Measurements from ENCODE around the gene LGR5. TPM values are rescaled to one million over a fixed set of nuclear protein-coding genes. Genes with fewer than 3 reads are reported as not detected.

Gene LGR5
- total and polyA plus RNA-seq, 10 of the 15 experiments (the other 5 are each of a cell fraction or from before 2014, with no cell fraction given), result 2.1 TPM; not detected in 9

DNA sequence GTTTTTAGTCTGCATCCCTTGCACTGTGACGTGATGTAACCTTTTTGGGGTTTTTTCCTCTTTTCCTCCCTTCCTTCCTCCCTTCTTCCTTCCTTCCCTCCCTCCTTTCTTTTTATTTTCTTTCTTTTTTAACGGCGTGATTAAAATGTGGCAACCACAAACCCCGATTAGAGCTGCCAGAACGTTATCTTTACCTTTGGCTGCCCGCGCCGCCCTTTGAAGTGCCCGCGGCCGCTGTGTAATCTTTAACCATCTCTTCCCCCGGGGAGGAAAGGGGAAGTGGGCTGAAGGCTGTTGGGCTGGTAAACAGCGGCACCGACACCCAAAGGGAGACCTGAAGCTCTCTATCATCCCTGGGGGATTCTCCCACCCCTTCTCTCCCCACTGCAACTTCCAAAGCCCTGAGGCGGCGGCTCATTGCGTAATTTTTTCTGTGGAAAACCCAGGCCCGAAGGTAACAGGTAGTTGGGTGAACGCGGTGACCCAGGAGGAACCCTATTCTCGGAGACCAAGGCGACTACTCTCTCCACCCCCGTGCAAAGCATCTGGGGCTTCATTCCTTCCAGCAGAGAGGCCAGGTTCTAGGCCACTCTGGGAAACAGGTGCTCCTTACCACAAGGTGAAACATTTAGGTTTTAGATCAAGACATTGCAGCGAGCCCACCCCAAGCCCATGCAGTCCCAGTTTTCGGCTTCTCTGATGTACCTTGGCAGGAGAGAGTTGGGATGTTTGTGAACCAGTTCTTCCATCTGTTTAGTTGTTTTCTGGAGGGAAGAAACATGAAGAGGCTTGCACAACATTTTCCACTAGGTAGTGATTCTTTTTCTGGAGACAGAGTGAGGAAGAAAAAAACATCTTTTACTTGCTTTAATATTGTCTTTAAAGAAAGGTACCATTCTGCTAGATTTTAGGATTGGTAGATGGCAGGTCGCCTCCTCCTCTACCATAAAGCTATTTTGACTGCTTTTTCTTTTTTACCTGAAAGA is 1.5 kb downstream of the LGR5 start:
- ChIA-PET POLR2A (interaction anchor here (0.7 kb wide), 1 partner anchor 154 kb away, joined by 3 read pairs; no protein-coding TSS in a partner anchor), SMC1A (ENCODE audit: uncharacterized antibody, unreplicated experiment) (interaction anchor here (0.6 kb wide), 2 partner anchors 31 to 1657 kb away, joined by 3 to 4 read pairs; no protein-coding TSS in a partner anchor), CTCF (interaction anchor here (0.8 to 1.0 kb wide), 2 partner anchors 38 to 196 kb away, joined by 3 read pairs; no protein-coding TSS in a partner anchor), RAD21 (ENCODE audit: unreplicated experiment) (no interaction called here)
- WGBS (ENCODE audit: insufficient coverage, insufficient replicate concordance, low lambda C conversion rate, missing lambda C conversion rate), result 11% methylated on average over 26 of the region's 26 CpGs
- Histone ChIP-seq H3K36me3 (ENCODE audit: control insufficient read depth in 2 of 2, insufficient read depth in 2 of 2, low read length in 1 of 2) (no peaks in the 10 kb centered on the region), H3K4me3 (no peak overlapping the region), H4K20me1 (ENCODE audit: control insufficient read depth, insufficient read depth) (no peaks in the 10 kb centered on the region), H3K27ac (ENCODE audit: control insufficient read depth, insufficient read depth) (no peak overlapping the region), H3K4me1 (ENCODE audit: control insufficient read depth, insufficient read depth, low read length) (no peaks in the 10 kb centered on the region), H3K79me2 (ENCODE audit: control insufficient read depth, insufficient read depth, low read length) (no peaks in the 10 kb centered on the region), H2AFZ (ENCODE audit: control insufficient read depth, low read depth, low read length) (no peak overlapping the region), H3K4me2 (ENCODE audit: control insufficient read depth, insufficient read depth) (no peak overlapping the region), H3K27me3 (replicated peaks in 1 of 2; ENCODE audit: control insufficient read depth in 2 of 2, insufficient read depth in 2 of 2, low read length in 1 of 2) (peaks cover 10 to 12% of the 10 kb centered on the region in 2 experiments), H3K9ac (ENCODE audit: control insufficient read depth, insufficient read depth, low read length) (no peak overlapping the region), H3K9me3 (replicated peaks; ENCODE audit: control insufficient read depth, insufficient read depth, low read length) (peaks cover 4% of the 10 kb centered on the region; the same call in 1 of the 3 replicates)
- intact Hi-C loops (cut with micrococcal nuclease; ENCODE audit: unreplicated experiment) (no loop called here), in situ Hi-C loops (cut with MboI) (no loop called here)
- BruUV-seq (replicated peaks), result no TSS peak
- ATAC-seq (peak; percentile 84), DNase-seq (ENCODE audit: low read depth, low spot score) (no peak), FAIRE-seq (no peak)
- TF ChIP-seq MEF2B (IDR thresholded peaks at IDR 0.05; ENCODE audit: partially characterized antibody, poor library complexity, severe bottlenecking), result peak; percentile 14
- TF ChIP-seq MYC (IDR thresholded peaks at IDR 0.05; ENCODE audit: insufficient read depth, insufficient read length, insufficient replicate concordance, low read length, severe bottlenecking), result no peak
- peak; percentile 58; the same call in 1 of the 2 replicates for TF ChIP-seq SPI1 (IDR thresholded peaks at IDR 0.05; ENCODE audit: borderline replicate concordance, insufficient read depth, low read depth, low read length)

All from GM12878 (cell line).